DOHH2 (cell line): ENCODE data around the gene LACRT.

Source experiments
- H3F3A ChIP-seq: fragments of 200-600 bp; sonication (generic), shearing (Covaris generic); 2 replicates; pipeline ENCODE4 v1.6.0; 2016; ENCODE audit warnings: antibody characterized with exemption, mild to moderate bottlenecking; ENCODE audit not compliant: control insufficient read depth, insufficient read depth
- H3K27ac ChIP-seq: fragments of 200-600 bp; sonication (generic); 2 replicates; pipeline ENCODE4 v1.5.1; 2014; ENCODE audit warnings: low read depth, mild to moderate bottlenecking, low read length, moderate library complexity
- H3K27me3 ChIP-seq: fragments of 200-600 bp; sonication (generic); 2 replicates; pipeline ENCODE4 v1.6.1; 2014; ENCODE audit warnings: mild to moderate bottlenecking, low read length, mixed read lengths; ENCODE audit not compliant: control insufficient read depth
- H3K36me3 ChIP-seq: fragments of 200-600 bp; sonication (generic); 2 replicates; pipeline ENCODE4 v1.6.1; 2014; ENCODE audit warnings: mild to moderate bottlenecking, low read length, moderate library complexity, mixed read lengths; ENCODE audit not compliant: control insufficient read depth
- H3K4me1 ChIP-seq: fragments of 200-600 bp; sonication (generic); 2 replicates; pipeline ENCODE4 v1.6.1; 2014; ENCODE audit warnings: mild to moderate bottlenecking, low read length, mixed read lengths; ENCODE audit not compliant: control insufficient read depth
- H3K4me2 ChIP-seq: fragments of 200-600 bp; sonication (generic); 2 replicates; pipeline ENCODE4 v1.6.0; 2014; ENCODE audit warnings: mild to moderate bottlenecking, low read length, moderate library complexity
- H3K4me3 ChIP-seq: fragments of 200-600 bp; sonication (generic); 2 replicates; pipeline ENCODE4 v1.5.1; 2014; ENCODE audit warnings: mild to moderate bottlenecking, low read length, mixed read lengths
- H3K79me2 ChIP-seq: fragments of 200-600 bp; sonication (generic); 2 replicates; pipeline ENCODE4 v1.6.1; 2014; ENCODE audit warnings: mild to moderate bottlenecking, low read length, mixed read lengths; ENCODE audit not compliant: control insufficient read depth
- H3K9me2 ChIP-seq: fragments of 200-600 bp; sonication (generic); replicated peaks from 2 replicates; pipeline ENCODE4 v1.6.1; 2014; ENCODE audit warnings: mild to moderate bottlenecking, low read length, mixed read lengths; ENCODE audit not compliant: control insufficient read depth
- H3K9me3 ChIP-seq: fragments of 200-600 bp; sonication (generic); 2 replicates; pipeline ENCODE4 v1.6.1; 2014; ENCODE audit warnings: antibody characterized with exemption, low read length, mixed read lengths; ENCODE audit not compliant: control insufficient read depth, insufficient read depth
- H4K20me1 ChIP-seq: fragments of 200-600 bp; sonication (generic); 2 replicates; pipeline ENCODE4 v1.6.0; 2014; ENCODE audit warnings: low read depth, mild to moderate bottlenecking, antibody characterized with exemption, low read length, moderate library complexity; ENCODE audit not compliant: control insufficient read depth, insufficient read depth
- EZH2phosphoT487 ChIP-seq: fragments of 200-600 bp; sonication (generic); IDR thresholded peaks from 2 replicates; pipeline ENCODE4 v1.6.1; 2017; ENCODE audit warnings: borderline replicate concordance, mild to moderate bottlenecking, antibody characterized with exemption, low read length, moderate library complexity, mixed read lengths
- TF ChIP-seq, protein P1 (sequence below): fragments of 200-600 bp; sonication (generic); IDR thresholded peaks from one replicate; pipeline ENCODE4 v1.5.1; 2014; ENCODE audit warnings: antibody characterized with exemption, mild to moderate bottlenecking, low read depth, low read length; ENCODE audit not compliant: poor library complexity, severe bottlenecking

LACRT gene

GRCh38 chr12:54661048-54661447 lies 26.4 kb upstream of the LACRT start:
- H3K9me2 ChIP-seq: no peaks in the 10 kb centered on the region
- no peak overlapping the region for H3K4me2 ChIP-seq
- no peaks in the 10 kb centered on the region for H3K79me2 ChIP-seq
- H3K36me3 ChIP-seq: no peaks in the 10 kb centered on the region
- no peaks in the 10 kb centered on the region for H4K20me1 ChIP-seq
- H3K4me3 ChIP-seq: no peak overlapping the region
- TF ChIP-seq, protein P1, sequence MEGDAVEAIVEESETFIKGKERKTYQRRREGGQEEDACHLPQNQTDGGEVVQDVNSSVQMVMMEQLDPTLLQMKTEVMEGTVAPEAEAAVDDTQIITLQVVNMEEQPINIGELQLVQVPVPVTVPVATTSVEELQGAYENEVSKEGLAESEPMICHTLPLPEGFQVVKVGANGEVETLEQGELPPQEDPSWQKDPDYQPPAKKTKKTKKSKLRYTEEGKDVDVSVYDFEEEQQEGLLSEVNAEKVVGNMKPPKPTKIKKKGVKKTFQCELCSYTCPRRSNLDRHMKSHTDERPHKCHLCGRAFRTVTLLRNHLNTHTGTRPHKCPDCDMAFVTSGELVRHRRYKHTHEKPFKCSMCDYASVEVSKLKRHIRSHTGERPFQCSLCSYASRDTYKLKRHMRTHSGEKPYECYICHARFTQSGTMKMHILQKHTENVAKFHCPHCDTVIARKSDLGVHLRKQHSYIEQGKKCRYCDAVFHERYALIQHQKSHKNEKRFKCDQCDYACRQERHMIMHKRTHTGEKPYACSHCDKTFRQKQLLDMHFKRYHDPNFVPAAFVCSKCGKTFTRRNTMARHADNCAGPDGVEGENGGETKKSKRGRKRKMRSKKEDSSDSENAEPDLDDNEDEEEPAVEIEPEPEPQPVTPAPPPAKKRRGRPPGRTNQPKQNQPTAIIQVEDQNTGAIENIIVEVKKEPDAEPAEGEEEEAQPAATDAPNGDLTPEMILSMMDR: no peak
- TF ChIP-seq EZH2phosphoT487: no peak
- no peak overlapping the region for H3K27ac ChIP-seq
- H3F3A ChIP-seq: no peaks in the 10 kb centered on the region
- H3K27me3 ChIP-seq: peaks cover 24% of the 10 kb centered on the region
- peaks cover 11% of the 10 kb centered on the region for H3K4me1 ChIP-seq
- no peaks in the 10 kb centered on the region for H3K9me3 ChIP-seq

DNA sequence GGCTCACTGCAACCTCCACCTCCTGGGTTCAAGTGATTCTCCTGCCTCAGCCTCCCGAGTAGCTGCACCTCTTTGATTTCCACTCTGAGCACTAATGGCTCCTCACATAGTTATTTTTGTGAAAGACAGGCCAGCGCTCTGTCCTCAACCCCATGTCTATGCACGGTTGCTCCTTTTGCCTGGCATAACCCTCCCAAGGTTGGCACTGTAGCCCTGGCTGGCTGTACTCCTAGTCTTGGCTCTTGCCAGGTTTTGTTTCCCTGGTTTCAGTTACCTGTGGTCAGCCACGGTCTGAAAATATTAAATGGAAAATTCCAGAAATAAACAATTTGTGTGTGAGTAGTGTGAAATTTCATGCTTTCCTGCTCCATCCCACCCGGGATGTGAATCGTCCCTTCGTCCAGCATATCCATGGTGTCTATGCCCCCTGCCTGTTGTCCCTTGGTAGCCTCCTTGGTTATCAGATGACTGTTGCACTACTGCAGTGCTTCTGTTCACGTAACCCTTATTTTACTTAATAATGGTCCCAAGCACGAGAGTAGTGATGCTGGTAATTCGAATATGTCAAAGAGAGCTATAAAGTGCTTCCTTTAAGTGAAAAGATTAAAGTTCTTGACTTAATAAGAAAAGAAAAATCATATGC lies 25.7 kb upstream of the LACRT start:
- no peak overlapping the region for H3K4me2 ChIP-seq
- H4K20me1 ChIP-seq: no peaks in the 10 kb centered on the region
- no peaks in the 10 kb centered on the region for H3F3A ChIP-seq
- no peaks in the 10 kb centered on the region for H3K9me2 ChIP-seq
- H3K4me1 ChIP-seq: peaks cover 9% of the 10 kb centered on the region
- H3K4me3 ChIP-seq: no peak overlapping the region
- H3K9me3 ChIP-seq: no peaks in the 10 kb centered on the region
- H3K79me2 ChIP-seq: no peaks in the 10 kb centered on the region
- no peak overlapping the region for H3K27ac ChIP-seq
- TF ChIP-seq, protein P1: no peak
- no peak for TF ChIP-seq EZH2phosphoT487
- H3K27me3 ChIP-seq: peaks cover 24% of the 10 kb centered on the region
- no peaks in the 10 kb centered on the region for H3K36me3 ChIP-seq

- no peaks in the 10 kb centered on the region for H3K79me2 ChIP-seq
- H3F3A ChIP-seq: no peaks in the 10 kb centered on the region
- H3K36me3 ChIP-seq: no peaks in the 10 kb centered on the region
- H3K4me2 ChIP-seq: peak overlapping the region; percentile 35
- H3K27me3 ChIP-seq: peaks cover 34% of the 10 kb centered on the region
- no peaks in the 10 kb centered on the region for H4K20me1 ChIP-seq
- no peak overlapping the region for H3K4me3 ChIP-seq
- H3K9me3 ChIP-seq: no peaks in the 10 kb centered on the region
- peaks cover 3% of the 10 kb centered on the region; the same call in 1 of the 2 replicates for H3K4me1 ChIP-seq
- no peak overlapping the region for H3K27ac ChIP-seq
- TF ChIP-seq, protein P1: peak; percentile 81
- no peak for TF ChIP-seq EZH2phosphoT487
- no peaks in the 10 kb centered on the region for H3K9me2 ChIP-seq
Measured at GRCh38 chr12:54658306-54659264, 23.9 kb upstream of the LACRT start.
